Astrocyte (in vitro differentiated cells and primary cell): ENCODE measurements around the gene ZNF784.

Experiments used
- EZH2 ChIP-seq: IDR thresholded peaks from 2 replicates; pipeline ENCODE4 v1.6.1; 2012; ENCODE audit warnings: mild to moderate bottlenecking, low read length, inconsistent platforms; ENCODE audit not compliant: insufficient read depth
- TF ChIP-seq, protein P1 (sequence below): IDR thresholded peaks from 2 replicates; pipeline ENCODE4 v1.5.1; 2011; ENCODE audit warnings: low read depth, mild to moderate bottlenecking, inconsistent platforms, low read length, moderate library complexity; ENCODE audit not compliant: insufficient read depth

DNA sequence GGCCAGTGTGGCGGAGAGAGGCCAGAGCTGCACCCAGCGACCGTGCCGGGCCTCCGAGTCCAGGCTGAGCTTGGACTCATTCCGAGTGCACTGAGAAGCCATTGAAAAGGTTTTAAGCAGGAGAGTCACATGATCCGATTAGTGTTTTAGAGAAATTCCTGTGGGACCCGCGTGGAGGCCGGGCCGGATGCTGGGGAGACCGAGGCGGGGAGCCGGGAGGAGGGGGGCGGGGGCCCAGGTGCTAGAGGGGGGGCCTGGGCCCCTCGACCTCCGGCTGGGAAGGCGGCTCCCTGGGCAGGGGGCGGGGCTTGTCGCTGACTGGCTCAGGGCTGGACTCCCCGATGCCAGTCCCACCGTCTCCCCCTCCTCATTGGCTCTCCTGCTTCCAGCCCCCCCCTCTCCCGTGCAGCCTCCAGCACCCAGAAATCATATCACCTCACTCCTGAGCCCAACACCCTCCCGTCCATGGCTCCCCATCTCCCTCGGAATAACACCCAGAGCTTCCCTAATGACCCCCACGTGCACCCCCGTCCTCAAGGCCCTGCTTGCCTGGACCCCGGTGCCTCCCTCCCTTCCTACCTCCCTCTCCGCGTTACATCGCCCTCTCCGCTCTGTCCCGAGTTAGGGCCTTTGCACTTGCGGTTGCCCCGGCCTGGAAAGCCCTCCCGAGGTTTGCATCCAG, 38.6 kb downstream of the ZNF784 start:
- TF ChIP-seq, protein P1, sequence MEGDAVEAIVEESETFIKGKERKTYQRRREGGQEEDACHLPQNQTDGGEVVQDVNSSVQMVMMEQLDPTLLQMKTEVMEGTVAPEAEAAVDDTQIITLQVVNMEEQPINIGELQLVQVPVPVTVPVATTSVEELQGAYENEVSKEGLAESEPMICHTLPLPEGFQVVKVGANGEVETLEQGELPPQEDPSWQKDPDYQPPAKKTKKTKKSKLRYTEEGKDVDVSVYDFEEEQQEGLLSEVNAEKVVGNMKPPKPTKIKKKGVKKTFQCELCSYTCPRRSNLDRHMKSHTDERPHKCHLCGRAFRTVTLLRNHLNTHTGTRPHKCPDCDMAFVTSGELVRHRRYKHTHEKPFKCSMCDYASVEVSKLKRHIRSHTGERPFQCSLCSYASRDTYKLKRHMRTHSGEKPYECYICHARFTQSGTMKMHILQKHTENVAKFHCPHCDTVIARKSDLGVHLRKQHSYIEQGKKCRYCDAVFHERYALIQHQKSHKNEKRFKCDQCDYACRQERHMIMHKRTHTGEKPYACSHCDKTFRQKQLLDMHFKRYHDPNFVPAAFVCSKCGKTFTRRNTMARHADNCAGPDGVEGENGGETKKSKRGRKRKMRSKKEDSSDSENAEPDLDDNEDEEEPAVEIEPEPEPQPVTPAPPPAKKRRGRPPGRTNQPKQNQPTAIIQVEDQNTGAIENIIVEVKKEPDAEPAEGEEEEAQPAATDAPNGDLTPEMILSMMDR, result no peak
- no peak for TF ChIP-seq EZH2
